GM23338 (cell line): ENCODE data around the gene CARMIL1. TPM values are rescaled to one million over a fixed set of nuclear protein-coding genes. Genes with fewer than 3 reads are reported as not detected.

Experiments
- ATAC-seq: fragments of 200-7000 bp; cut with Tn5 transposase; 3 replicates; pipeline ENCODE4 v1.9.1; 2020
- DNase-seq: peaks from one replicate; pipeline ENCODE4 v3.0.0-alpha.2; 2015; ENCODE audit warnings: low spot score
- H2AFZ ChIP-seq: fragments of 200-600 bp; sonication (generic); 2 replicates; pipeline ENCODE4 v1.8.0; 2016; ENCODE audit warnings: antibody characterized with exemption, mild to moderate bottlenecking, moderate library complexity
- H3F3A ChIP-seq: fragments of 200-600 bp; sonication (generic); replicated peaks from 2 replicates; pipeline ENCODE4 v1.8.0; 2017; ENCODE audit warnings: antibody characterized with exemption, mixed run types, low read depth
- H3K27ac ChIP-seq: fragments of 200-600 bp; sonication (generic); 2 replicates; pipeline ENCODE4 v1.6.1; 2016; ENCODE audit warnings: low read depth
- H3K27me3 ChIP-seq: fragments of 200-600 bp; sonication (generic); 2 replicates; pipeline ENCODE4 v1.8.0; 2016; ENCODE audit warnings: mild to moderate bottlenecking, mixed run types, moderate library complexity; ENCODE audit not compliant: insufficient read depth
- H3K36me3 ChIP-seq: fragments of 200-600 bp; sonication (generic); 2 replicates; pipeline ENCODE4 v1.8.0; 2016; ENCODE audit warnings: mild to moderate bottlenecking; ENCODE audit not compliant: insufficient read depth
- H3K4me1 ChIP-seq: fragments of 200-600 bp; sonication (generic); 2 replicates; pipeline ENCODE4 v1.8.0; 2016; ENCODE audit warnings: mild to moderate bottlenecking, moderate library complexity; ENCODE audit not compliant: insufficient read depth
- H3K4me2 ChIP-seq: fragments of 200-600 bp; sonication (generic); 2 replicates; pipeline ENCODE4 v1.7.1; 2017; ENCODE audit warnings: mixed run types
- H3K4me3 ChIP-seq: fragments of 200-600 bp; sonication (generic); 2 replicates; pipeline ENCODE4 v1.6.1; 2016; ENCODE audit warnings: mixed run types
- H3K79me2 ChIP-seq: fragments of 200-600 bp; sonication (generic); replicated peaks from 2 replicates; pipeline ENCODE4 v1.8.0; 2017; ENCODE audit warnings: mild to moderate bottlenecking; ENCODE audit not compliant: insufficient read depth
- H3K9me2 ChIP-seq: fragments of 200-600 bp; sonication (generic); 2 replicates; pipeline ENCODE4 v1.8.0; 2017; ENCODE audit not compliant: insufficient read depth
- H4K20me1 ChIP-seq: fragments of 200-600 bp; sonication (generic); replicated peaks from 2 replicates; pipeline ENCODE4 v1.8.0; 2017; ENCODE audit warnings: mild to moderate bottlenecking; ENCODE audit not compliant: insufficient read depth
- H3K27ac Mint-ChIP-seq: 2 replicates; pipeline ENCODE4 v1.8.0; 2020; ENCODE audit warnings: inconsistent platforms, mild to moderate bottlenecking, moderate library complexity, mixed read lengths
- H3K27me3 Mint-ChIP-seq: 3 replicates; pipeline ENCODE4 v1.8.0; 2022; ENCODE audit warnings: low read depth, mild to moderate bottlenecking, moderate library complexity, mixed read lengths, inconsistent platforms; ENCODE audit not compliant: insufficient read depth, poor library complexity
- H3K36me3 Mint-ChIP-seq: 3 replicates; pipeline ENCODE4 v1.8.0; 2021; ENCODE audit warnings: low read depth, mild to moderate bottlenecking, inconsistent platforms, moderate library complexity, mixed read lengths
- H3K4me1 Mint-ChIP-seq: 3 replicates; pipeline ENCODE4 v1.8.0; 2020; ENCODE audit warnings: mild to moderate bottlenecking, inconsistent platforms, mixed read lengths
- H3K4me3 Mint-ChIP-seq: 3 replicates; pipeline ENCODE4 v1.8.0; 2021; ENCODE audit warnings: moderate library complexity, mild to moderate bottlenecking, inconsistent platforms, mixed read lengths
- H3K9me3 Mint-ChIP-seq: 3 replicates; pipeline ENCODE4 v1.8.0; 2020; ENCODE audit warnings: moderate library complexity, mild to moderate bottlenecking, inconsistent platforms, mixed read lengths
- CREB1 ChIP-seq: fragments of 250-450 bp; sonication (Bioruptor Pico); IDR thresholded peaks from 2 replicates; pipeline ENCODE4 v1.5.0; 2020; ENCODE audit warnings: low read depth, mild to moderate bottlenecking, moderate library complexity
- CTCF ChIP-seq, 2 experiments: fragments of 200-600 bp in 1 of 2; sonication (generic) in 1 of 2; conservative IDR thresholded peaks; 2 replicates each; pipeline versions ENCODE4 v1.5.1 to v1.6.1; 2016 to 2017; ENCODE audit warnings: antibody characterized with exemption in 2 of 2, low read depth in 2 of 2, mild to moderate bottlenecking in 2 of 2, moderate library complexity in 1 of 2
- EZH2 ChIP-seq: fragments of 200-600 bp; sonication (generic); IDR thresholded peaks from one replicate; pipeline ENCODE4 v1.8.0; 2017; ENCODE audit warnings: antibody characterized with exemption, mild to moderate bottlenecking, low read depth; ENCODE audit not compliant: unreplicated experiment
- EZH2phosphoT487 ChIP-seq: fragments of 200-600 bp; sonication (generic); IDR thresholded peaks from one replicate; pipeline ENCODE4 v1.8.1; 2018; ENCODE audit warnings: antibody characterized with exemption; ENCODE audit not compliant: unreplicated experiment
- JUNB ChIP-seq: IDR thresholded peaks from one replicate; pipeline ENCODE4 v1.6.1; 2016; ENCODE audit warnings: antibody characterized with exemption; ENCODE audit not compliant: unreplicated experiment
- NANOG ChIP-seq: IDR thresholded peaks from 2 replicates; pipeline ENCODE4 v1.6.1; 2016; ENCODE audit warnings: antibody characterized with exemption, borderline replicate concordance
- POLR2AphosphoS5 ChIP-seq: IDR thresholded peaks from 2 replicates; pipeline ENCODE4 v1.6.1; 2016; ENCODE audit warnings: antibody characterized with exemption, low read depth
- REST ChIP-seq: IDR thresholded peaks from one replicate; pipeline ENCODE4 v1.6.1; 2018; ENCODE audit warnings: antibody characterized with exemption; ENCODE audit not compliant: unreplicated experiment
- STAT1 ChIP-seq: IDR thresholded peaks from one replicate; pipeline ENCODE4 v1.6.1; 2016; ENCODE audit warnings: antibody characterized with exemption; ENCODE audit not compliant: unreplicated experiment
- ZNF114 ChIP-seq: fragments of 250-450 bp; sonication (Bioruptor Pico); IDR thresholded peaks from 2 replicates; pipeline ENCODE4 v1.5.0; 2020; ENCODE audit warnings: mild to moderate bottlenecking, moderate library complexity
- ZNF331 ChIP-seq: fragments of 250-450 bp; sonication (Bioruptor Pico); IDR thresholded peaks from 2 replicates; pipeline ENCODE4 v1.5.0; 2020; ENCODE audit warnings: low read depth, mild to moderate bottlenecking, moderate library complexity
- polyA plus RNA-seq: library from polyadenylated mRNA; unstranded; fragments of >200 nt; fragmentation: Nextera tagmentation; extraction: Ambion mirVana; gene quantifications from 2 replicates; pipeline ENCODE4 v1.2.1, GENCODE V29; 2016
- total RNA-seq: library from RNA; depleted of rRNA; stranded (reverse); fragments of >200 nt; shearing (Covaris generic); gene quantifications from 2 replicates; pipeline ENCODE4 v1.2.3, GENCODE V29; 2014
- TF ChIP-seq, protein P1 (sequence below): IDR thresholded peaks from 2 replicates; pipeline ENCODE4 v1.6.1; 2016; ENCODE audit warnings: antibody characterized with exemption
- TF ChIP-seq, protein P2 (sequence below): fragments of 250-450 bp; sonication (Bioruptor Pico); IDR thresholded peaks from 2 replicates; pipeline ENCODE4 v1.5.0; 2020; ENCODE audit warnings: mild to moderate bottlenecking, moderate library complexity

The CARMIL1 gene
- total and polyA plus RNA-seq, 2 experiments from 2014 or later, result 43.2 to 66.9 TPM

- no peaks in the 10 kb centered on the region; the same call in 2 of the 3 replicates for H3K9me3 Mint-ChIP-seq
- Histone ChIP-seq H3F3A (no peaks in the 10 kb centered on the region), H3K27ac (no peak overlapping the region), H3K4me2 (no peak overlapping the region), H3K27me3 (no peaks in the 10 kb centered on the region), H4K20me1 (no peaks in the 10 kb centered on the region), H2AFZ (no peak overlapping the region), H3K4me1 (peaks cover 9% of the 10 kb centered on the region), H3K79me2 (no peaks in the 10 kb centered on the region), H3K36me3 (no peaks in the 10 kb centered on the region), H3K4me3 (no peak overlapping the region), H3K9me2 (no peaks in the 10 kb centered on the region)
- no peak for DNase-seq
- H3K4me3 Mint-ChIP-seq, result no peak overlapping the region
- H3K27ac Mint-ChIP-seq, result no peak overlapping the region
- no peak for ATAC-seq
- H3K4me1 Mint-ChIP-seq, result peaks cover 22% of the 10 kb centered on the region
- H3K36me3 Mint-ChIP-seq, result no peaks in the 10 kb centered on the region
- H3K27me3 Mint-ChIP-seq, result peaks cover 1% of the 10 kb centered on the region
- TF ChIP-seq EZH2phosphoT487, result no peak
- TF ChIP-seq JUNB, result no peak
- TF ChIP-seq POLR2AphosphoS5, result no peak
- no peak for TF ChIP-seq NANOG
- TF ChIP-seq, protein P1, sequence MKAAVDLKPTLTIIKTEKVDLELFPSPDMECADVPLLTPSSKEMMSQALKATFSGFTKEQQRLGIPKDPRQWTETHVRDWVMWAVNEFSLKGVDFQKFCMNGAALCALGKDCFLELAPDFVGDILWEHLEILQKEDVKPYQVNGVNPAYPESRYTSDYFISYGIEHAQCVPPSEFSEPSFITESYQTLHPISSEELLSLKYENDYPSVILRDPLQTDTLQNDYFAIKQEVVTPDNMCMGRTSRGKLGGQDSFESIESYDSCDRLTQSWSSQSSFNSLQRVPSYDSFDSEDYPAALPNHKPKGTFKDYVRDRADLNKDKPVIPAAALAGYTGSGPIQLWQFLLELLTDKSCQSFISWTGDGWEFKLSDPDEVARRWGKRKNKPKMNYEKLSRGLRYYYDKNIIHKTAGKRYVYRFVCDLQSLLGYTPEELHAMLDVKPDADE, result no peak
- no peak for TF ChIP-seq REST
- no peak for TF ChIP-seq CREB1
- TF ChIP-seq, protein P2, sequence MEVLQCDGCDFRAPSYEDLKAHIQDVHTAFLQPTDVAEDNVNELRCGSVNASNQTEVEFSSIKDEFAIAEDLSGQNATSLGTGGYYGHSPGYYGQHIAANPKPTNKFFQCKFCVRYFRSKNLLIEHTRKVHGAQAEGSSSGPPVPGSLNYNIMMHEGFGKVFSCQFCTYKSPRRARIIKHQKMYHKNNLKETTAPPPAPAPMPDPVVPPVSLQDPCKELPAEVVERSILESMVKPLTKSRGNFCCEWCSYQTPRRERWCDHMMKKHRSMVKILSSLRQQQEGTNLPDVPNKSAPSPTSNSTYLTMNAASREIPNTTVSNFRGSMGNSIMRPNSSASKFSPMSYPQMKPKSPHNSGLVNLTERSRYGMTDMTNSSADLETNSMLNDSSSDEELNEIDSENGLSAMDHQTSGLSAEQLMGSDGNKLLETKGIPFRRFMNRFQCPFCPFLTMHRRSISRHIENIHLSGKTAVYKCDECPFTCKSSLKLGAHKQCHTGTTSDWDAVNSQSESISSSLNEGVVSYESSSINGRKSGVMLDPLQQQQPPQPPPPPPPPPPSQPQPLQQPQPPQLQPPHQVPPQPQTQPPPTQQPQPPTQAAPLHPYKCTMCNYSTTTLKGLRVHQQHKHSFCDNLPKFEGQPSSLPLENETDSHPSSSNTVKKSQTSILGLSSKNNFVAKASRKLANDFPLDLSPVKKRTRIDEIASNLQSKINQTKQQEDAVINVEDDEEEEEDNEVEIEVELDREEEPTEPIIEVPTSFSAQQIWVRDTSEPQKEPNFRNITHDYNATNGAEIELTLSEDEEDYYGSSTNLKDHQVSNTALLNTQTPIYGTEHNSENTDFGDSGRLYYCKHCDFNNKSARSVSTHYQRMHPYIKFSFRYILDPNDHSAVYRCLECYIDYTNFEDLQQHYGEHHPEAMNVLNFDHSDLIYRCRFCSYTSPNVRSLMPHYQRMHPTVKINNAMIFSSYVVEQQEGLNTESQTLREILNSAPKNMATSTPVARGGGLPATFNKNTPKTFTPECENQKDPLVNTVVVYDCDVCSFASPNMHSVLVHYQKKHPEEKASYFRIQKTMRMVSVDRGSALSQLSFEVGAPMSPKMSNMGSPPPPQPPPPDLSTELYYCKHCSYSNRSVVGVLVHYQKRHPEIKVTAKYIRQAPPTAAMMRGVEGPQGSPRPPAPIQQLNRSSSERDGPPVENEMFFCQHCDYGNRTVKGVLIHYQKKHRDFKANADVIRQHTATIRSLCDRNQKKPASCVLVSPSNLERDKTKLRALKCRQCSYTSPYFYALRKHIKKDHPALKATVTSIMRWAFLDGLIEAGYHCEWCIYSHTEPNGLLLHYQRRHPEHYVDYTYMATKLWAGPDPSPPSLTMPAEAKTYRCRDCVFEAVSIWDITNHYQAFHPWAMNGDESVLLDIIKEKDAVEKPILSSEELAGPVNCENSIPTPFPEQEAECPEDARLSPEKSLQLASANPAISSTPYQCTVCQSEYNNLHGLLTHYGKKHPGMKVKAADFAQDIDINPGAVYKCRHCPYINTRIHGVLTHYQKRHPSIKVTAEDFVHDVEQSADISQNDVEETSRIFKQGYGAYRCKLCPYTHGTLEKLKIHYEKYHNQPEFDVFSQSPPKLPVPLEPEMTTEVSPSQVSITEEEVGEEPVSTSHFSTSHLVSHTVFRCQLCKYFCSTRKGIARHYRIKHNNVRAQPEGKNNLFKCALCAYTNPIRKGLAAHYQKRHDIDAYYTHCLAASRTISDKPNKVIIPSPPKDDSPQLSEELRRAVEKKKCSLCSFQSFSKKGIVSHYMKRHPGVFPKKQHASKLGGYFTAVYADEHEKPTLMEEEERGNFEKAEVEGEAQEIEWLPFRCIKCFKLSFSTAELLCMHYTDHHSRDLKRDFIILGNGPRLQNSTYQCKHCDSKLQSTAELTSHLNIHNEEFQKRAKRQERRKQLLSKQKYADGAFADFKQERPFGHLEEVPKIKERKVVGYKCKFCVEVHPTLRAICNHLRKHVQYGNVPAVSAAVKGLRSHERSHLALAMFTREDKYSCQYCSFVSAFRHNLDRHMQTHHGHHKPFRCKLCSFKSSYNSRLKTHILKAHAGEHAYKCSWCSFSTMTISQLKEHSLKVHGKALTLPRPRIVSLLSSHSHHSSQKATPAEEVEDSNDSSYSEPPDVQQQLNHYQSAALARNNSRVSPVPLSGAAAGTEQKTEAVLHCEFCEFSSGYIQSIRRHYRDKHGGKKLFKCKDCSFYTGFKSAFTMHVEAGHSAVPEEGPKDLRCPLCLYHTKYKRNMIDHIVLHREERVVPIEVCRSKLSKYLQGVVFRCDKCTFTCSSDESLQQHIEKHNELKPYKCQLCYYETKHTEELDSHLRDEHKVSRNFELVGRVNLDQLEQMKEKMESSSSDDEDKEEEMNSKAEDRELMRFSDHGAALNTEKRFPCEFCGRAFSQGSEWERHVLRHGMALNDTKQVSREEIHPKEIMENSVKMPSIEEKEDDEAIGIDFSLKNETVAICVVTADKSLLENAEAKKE (CRISPR knock-in tag), result no peak
- no peak for TF ChIP-seq ZNF114 (CRISPR knock-in tag)
- no peak for TF ChIP-seq EZH2
- no peak for TF ChIP-seq CTCF (conservative IDR thresholded peaks at IDR 0.05; ENCODE audit: low read depth in 2 of 2)
- TF ChIP-seq ZNF331 (CRISPR knock-in tag), result no peak
- TF ChIP-seq STAT1, result no peak
Observed at GRCh38 chr6:25457516-25457915, 178.3 kb downstream of the CARMIL1 start.
